DOHH2 (cell line): ENCODE data around the gene ATG12.

Experiments used
- H3F3A ChIP-seq: fragments of 200-600 bp; sonication (generic), shearing (Covaris generic); 2 replicates; pipeline ENCODE4 v1.6.0; 2016; ENCODE audit warnings: antibody characterized with exemption, mild to moderate bottlenecking; ENCODE audit not compliant: control insufficient read depth, insufficient read depth
- H3K27ac ChIP-seq: fragments of 200-600 bp; sonication (generic); 2 replicates; pipeline ENCODE4 v1.5.1; 2014; ENCODE audit warnings: low read depth, mild to moderate bottlenecking, low read length, moderate library complexity
- H3K27me3 ChIP-seq: fragments of 200-600 bp; sonication (generic); 2 replicates; pipeline ENCODE4 v1.6.1; 2014; ENCODE audit warnings: mild to moderate bottlenecking, low read length, mixed read lengths; ENCODE audit not compliant: control insufficient read depth
- H3K36me3 ChIP-seq: fragments of 200-600 bp; sonication (generic); 2 replicates; pipeline ENCODE4 v1.6.1; 2014; ENCODE audit warnings: mild to moderate bottlenecking, low read length, moderate library complexity, mixed read lengths; ENCODE audit not compliant: control insufficient read depth
- H3K4me1 ChIP-seq: fragments of 200-600 bp; sonication (generic); 2 replicates; pipeline ENCODE4 v1.6.1; 2014; ENCODE audit warnings: mild to moderate bottlenecking, low read length, mixed read lengths; ENCODE audit not compliant: control insufficient read depth
- H3K4me2 ChIP-seq: fragments of 200-600 bp; sonication (generic); 2 replicates; pipeline ENCODE4 v1.6.0; 2014; ENCODE audit warnings: mild to moderate bottlenecking, low read length, moderate library complexity
- H3K4me3 ChIP-seq: fragments of 200-600 bp; sonication (generic); 2 replicates; pipeline ENCODE4 v1.5.1; 2014; ENCODE audit warnings: mild to moderate bottlenecking, low read length, mixed read lengths
- H3K79me2 ChIP-seq: fragments of 200-600 bp; sonication (generic); 2 replicates; pipeline ENCODE4 v1.6.1; 2014; ENCODE audit warnings: mild to moderate bottlenecking, low read length, mixed read lengths; ENCODE audit not compliant: control insufficient read depth
- H3K9me2 ChIP-seq: fragments of 200-600 bp; sonication (generic); replicated peaks from 2 replicates; pipeline ENCODE4 v1.6.1; 2014; ENCODE audit warnings: mild to moderate bottlenecking, low read length, mixed read lengths; ENCODE audit not compliant: control insufficient read depth
- H3K9me3 ChIP-seq: fragments of 200-600 bp; sonication (generic); 2 replicates; pipeline ENCODE4 v1.6.1; 2014; ENCODE audit warnings: antibody characterized with exemption, low read length, mixed read lengths; ENCODE audit not compliant: control insufficient read depth, insufficient read depth
- H4K20me1 ChIP-seq: fragments of 200-600 bp; sonication (generic); 2 replicates; pipeline ENCODE4 v1.6.0; 2014; ENCODE audit warnings: low read depth, mild to moderate bottlenecking, antibody characterized with exemption, low read length, moderate library complexity; ENCODE audit not compliant: control insufficient read depth, insufficient read depth
- CTCF ChIP-seq: fragments of 200-600 bp; sonication (generic); IDR thresholded peaks from one replicate; pipeline ENCODE4 v1.5.1; 2014; ENCODE audit warnings: antibody characterized with exemption, mild to moderate bottlenecking, low read depth, low read length; ENCODE audit not compliant: poor library complexity, severe bottlenecking
- EZH2phosphoT487 ChIP-seq: fragments of 200-600 bp; sonication (generic); IDR thresholded peaks from 2 replicates; pipeline ENCODE4 v1.6.1; 2017; ENCODE audit warnings: borderline replicate concordance, mild to moderate bottlenecking, antibody characterized with exemption, low read length, moderate library complexity, mixed read lengths

The ATG12 gene

GRCh38 chr5:115787426-115787825 is 53.9 kb downstream of the ATG12 start:
- H3F3A ChIP-seq = peaks cover 20% of the 10 kb centered on the region
- no peak overlapping the region for H3K4me3 ChIP-seq
- peaks cover 56% of the 10 kb centered on the region for H3K4me1 ChIP-seq
- no peak overlapping the region for H3K4me2 ChIP-seq
- peaks cover 9% of the 10 kb centered on the region; the same call in 1 of the 2 replicates for H3K9me3 ChIP-seq
- no peaks in the 10 kb centered on the region for H3K79me2 ChIP-seq
- H3K9me2 ChIP-seq = no peaks in the 10 kb centered on the region
- no peaks in the 10 kb centered on the region for H4K20me1 ChIP-seq
- no peaks in the 10 kb centered on the region for H3K27me3 ChIP-seq
- no peak overlapping the region for H3K27ac ChIP-seq
- TF ChIP-seq CTCF (no peak), EZH2phosphoT487 (no peak)
- no peaks in the 10 kb centered on the region for H3K36me3 ChIP-seq

GRCh38 chr5:115785381-115786065 is 55.8 kb downstream of the ATG12 start:
- Histone ChIP-seq H3K4me2 (peak overlapping the region; percentile 77), H3K79me2 (no peaks in the 10 kb centered on the region), H3K4me3 (peak overlapping the region; percentile 36), H3F3A (peaks cover 30% of the 10 kb centered on the region), H3K9me2 (no peaks in the 10 kb centered on the region), H3K27me3 (no peaks in the 10 kb centered on the region), H3K4me1 (peaks cover 75% of the 10 kb centered on the region), H3K36me3 (no peaks in the 10 kb centered on the region), H4K20me1 (no peaks in the 10 kb centered on the region), H3K9me3 (peaks cover 9% of the 10 kb centered on the region; the same call in 1 of the 2 replicates), H3K27ac (peak overlapping the region; percentile 94)
- no peak for TF ChIP-seq EZH2phosphoT487
- no peak for TF ChIP-seq CTCF

- TF ChIP-seq EZH2phosphoT487 = no peak
- H3K27me3 ChIP-seq = no peaks in the 10 kb centered on the region
- no peak overlapping the region for H3K4me2 ChIP-seq
These were observed 62.9 kb downstream of the ATG12 start for GRCh38 chr5:115778417-115778816.

More at GRCh38 chr5:115778417-115778816, 62.9 kb downstream of the ATG12 start:
- H3K4me3 ChIP-seq = no peak overlapping the region
- H3K79me2 ChIP-seq = no peaks in the 10 kb centered on the region
- no peak overlapping the region for H3K27ac ChIP-seq
- no peaks in the 10 kb centered on the region for H3K36me3 ChIP-seq
- no peaks in the 10 kb centered on the region for H3K9me2 ChIP-seq
- H3K9me3 ChIP-seq = no peaks in the 10 kb centered on the region
- H4K20me1 ChIP-seq = no peaks in the 10 kb centered on the region
- peaks cover 55% of the 10 kb centered on the region for H3K4me1 ChIP-seq
- H3F3A ChIP-seq = peaks cover 23% of the 10 kb centered on the region
